OCI-LY7 (cell line): ENCODE results near the gene RIC1. TPM values are rescaled to one million over a fixed set of nuclear protein-coding genes. Genes with fewer than 3 reads are reported as not detected.
"Not testable (repeated sequence)": the region's sequence is repeated elsewhere in the genome, so short reads cannot be mapped to it uniquely, and the experiment has no call there.

ENCODE experiments used
- BruUV-seq: library from RNA; stranded (reverse); fragments of 400-500 nt; replicated peaks from 2 replicates; lab custom pipeline; 2021; lab: Mats Ljungman, UMichigan
- CTCF ChIA-PET: fragments of 300-600 bp; sonication (Branson Sonifier 250); formaldehyde crosslinking; loops from one replicate; lab custom pipeline; 2022; ENCODE audit warnings: antibody characterized with exemption; ENCODE audit not compliant: unreplicated experiment; lab: Charles Lee
- POLR2A ChIA-PET: fragments of 300-600 bp; sonication (Branson Sonifier 250); formaldehyde crosslinking; loops from one replicate; lab custom pipeline; 2022; ENCODE audit warnings: antibody characterized with exemption; lab: Charles Lee
- DNase-seq: peaks from one replicate; pipeline ENCODE4 v3.0.0-alpha.2; 2015; ENCODE audit warnings: low spot score
- H2AFZ ChIP-seq: fragments of 200-600 bp; sonication (generic), shearing (Covaris generic); 2 replicates; pipeline ENCODE4 v1.6.1; 2014; ENCODE audit warnings: mild to moderate bottlenecking, antibody characterized with exemption, low read length, moderate library complexity
- H3K27ac ChIP-seq: fragments of 200-600 bp; sonication (generic); 2 replicates; pipeline ENCODE4 v1.5.1; 2014; ENCODE audit warnings: mixed run types, low read depth, mild to moderate bottlenecking, moderate library complexity, low read length, inconsistent platforms; ENCODE audit not compliant: poor library complexity, severe bottlenecking
- H3K36me3 ChIP-seq: fragments of 200-600 bp; sonication (generic); 2 replicates; pipeline ENCODE4 v1.6.1; 2014; ENCODE audit warnings: mild to moderate bottlenecking, antibody characterized with exemption, low read length, moderate library complexity, mixed read lengths; ENCODE audit not compliant: insufficient read depth
- H3K4me1 ChIP-seq: fragments of 200-600 bp; sonication (generic); 2 replicates; pipeline ENCODE4 v1.5.1; 2014; ENCODE audit warnings: mild to moderate bottlenecking, low read length; ENCODE audit not compliant: insufficient read depth, poor library complexity, severe bottlenecking
- H3K4me2 ChIP-seq: fragments of 200-600 bp; sonication (generic); 2 replicates; pipeline ENCODE4 v1.6.1; 2014; ENCODE audit warnings: mild to moderate bottlenecking, low read length
- H3K4me3 ChIP-seq: fragments of 200-600 bp; sonication (generic); 2 replicates; pipeline ENCODE4 v1.5.1; 2014; ENCODE audit warnings: mild to moderate bottlenecking, low read depth, low read length; ENCODE audit not compliant: poor library complexity, severe bottlenecking
- H3K79me2 ChIP-seq: fragments of 200-600 bp; sonication (generic); 2 replicates; pipeline ENCODE4 v1.6.1; 2016; ENCODE audit warnings: low read depth, mild to moderate bottlenecking, low read length, moderate library complexity, mixed read lengths; ENCODE audit not compliant: insufficient read depth
- H3K9me2 ChIP-seq: fragments of 200-600 bp; sonication (generic); 2 replicates; pipeline ENCODE4 v1.6.1; 2016; ENCODE audit warnings: mild to moderate bottlenecking, low read length, mixed read lengths; ENCODE audit not compliant: insufficient read depth
- H3K9me3 ChIP-seq: fragments of 200-600 bp; sonication (generic); 2 replicates; pipeline ENCODE4 v1.6.1; 2014; ENCODE audit warnings: mild to moderate bottlenecking, mixed run types, low read length, mixed read lengths
- H4K20me1 ChIP-seq: fragments of 200-600 bp; sonication (generic); 2 replicates; pipeline ENCODE4 v1.6.1; 2014; ENCODE audit warnings: mild to moderate bottlenecking, antibody characterized with exemption, low read length, moderate library complexity, mixed read lengths; ENCODE audit not compliant: insufficient read depth
- EZH2phosphoT487 ChIP-seq: fragments of 200-600 bp; sonication (generic); IDR thresholded peaks from 2 replicates; pipeline ENCODE4 v1.6.1; 2018; ENCODE audit warnings: low read depth, borderline replicate concordance, mild to moderate bottlenecking, mixed run types, antibody characterized with exemption, low read length, moderate library complexity, mixed read lengths
- intact Hi-C: fragments of 100-400 bp; cut with micrococcal nuclease; formaldehyde crosslinking; loops from one replicate; pipeline ENCODE4 v1.10.0; 2022; ENCODE audit not compliant: unreplicated experiment
- total RNA-seq, 2 experiments: library from RNA; depleted of rRNA in 1 of 2; stranded (reverse); fragments of >200 nt in 1 of 2; shearing (Covaris generic) in 1 of 2; gene quantifications; 2 replicates each; pipeline ENCODE4 v1.2.3, GENCODE V29; 2014 to 2022
- TF ChIP-seq, protein P1 (sequence below): fragments of 200-600 bp; sonication (generic); conservative IDR thresholded peaks from 2 replicates; pipeline ENCODE4 v1.5.1; 2014; ENCODE audit warnings: mild to moderate bottlenecking, antibody characterized with exemption, low read length, moderate library complexity, mixed read lengths

RIC1 gene
- total RNA-seq, 2 experiments from 2014 or later = 77.0 to 84.6 TPM

DNA sequence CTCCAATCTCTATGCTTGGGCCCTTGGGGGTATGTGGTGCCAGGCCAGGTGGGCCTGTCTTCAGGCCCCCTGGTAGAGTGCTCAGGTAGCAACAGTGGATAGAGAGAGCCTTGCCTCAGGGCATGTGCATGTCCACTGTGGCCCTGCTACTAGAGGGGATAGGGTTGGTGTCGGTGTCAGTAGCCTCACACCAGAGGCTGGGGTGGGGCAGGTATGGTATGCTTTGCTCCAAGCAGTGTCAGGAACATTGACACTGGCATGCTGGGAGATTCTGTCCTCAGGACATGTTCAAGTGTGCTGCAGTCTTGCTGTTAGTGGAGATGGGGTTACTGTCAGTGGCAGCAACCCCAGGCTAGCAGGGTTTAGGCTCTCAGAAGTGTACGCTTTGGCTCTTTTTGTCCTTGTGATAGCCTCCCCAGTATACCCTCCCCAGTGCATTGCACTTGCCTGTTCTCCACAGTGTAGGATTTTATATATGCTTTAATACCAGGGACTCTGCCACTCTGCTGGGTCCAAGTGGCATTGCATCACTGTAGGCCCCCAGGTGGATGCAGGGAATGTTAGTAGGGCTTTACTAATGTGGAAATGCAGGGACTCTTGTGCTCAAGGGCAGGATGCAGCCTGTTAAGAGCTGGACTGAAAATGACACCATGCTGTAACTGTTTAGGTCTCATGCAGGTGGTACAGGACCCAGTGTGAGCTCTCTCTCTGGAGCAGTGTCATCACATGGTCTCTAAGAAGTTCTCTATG lies 21.6 kb downstream of the RIC1 start:
- H3K79me2 ChIP-seq = peaks cover 100% of the 10 kb centered on the region
- peaks cover 7% of the 10 kb centered on the region; the same call in 1 of the 2 replicates for H4K20me1 ChIP-seq
- H3K36me3 ChIP-seq = peaks cover 75% of the 10 kb centered on the region
- H3K9me2 ChIP-seq = no peaks in the 10 kb centered on the region
- peaks cover 47% of the 10 kb centered on the region for H3K9me3 ChIP-seq
- no peak overlapping the region for H3K27ac ChIP-seq
- no peak for DNase-seq
- no peak overlapping the region for H2AFZ ChIP-seq
- POLR2A ChIA-PET = interaction anchor here (0.6 to 0.7 kb wide), 2 partner anchors 16 to 52 kb away, joined by 3 to 6 read pairs; no protein-coding TSS in a partner anchor
- intact Hi-C loops = no loop called here
- H3K4me3 ChIP-seq = no peak overlapping the region
- no TSS peak for BruUV-seq
- no peak overlapping the region for H3K4me2 ChIP-seq
- CTCF ChIA-PET = no interaction called here
- TF ChIP-seq EZH2phosphoT487 = no peak
- TF ChIP-seq, protein P1, sequence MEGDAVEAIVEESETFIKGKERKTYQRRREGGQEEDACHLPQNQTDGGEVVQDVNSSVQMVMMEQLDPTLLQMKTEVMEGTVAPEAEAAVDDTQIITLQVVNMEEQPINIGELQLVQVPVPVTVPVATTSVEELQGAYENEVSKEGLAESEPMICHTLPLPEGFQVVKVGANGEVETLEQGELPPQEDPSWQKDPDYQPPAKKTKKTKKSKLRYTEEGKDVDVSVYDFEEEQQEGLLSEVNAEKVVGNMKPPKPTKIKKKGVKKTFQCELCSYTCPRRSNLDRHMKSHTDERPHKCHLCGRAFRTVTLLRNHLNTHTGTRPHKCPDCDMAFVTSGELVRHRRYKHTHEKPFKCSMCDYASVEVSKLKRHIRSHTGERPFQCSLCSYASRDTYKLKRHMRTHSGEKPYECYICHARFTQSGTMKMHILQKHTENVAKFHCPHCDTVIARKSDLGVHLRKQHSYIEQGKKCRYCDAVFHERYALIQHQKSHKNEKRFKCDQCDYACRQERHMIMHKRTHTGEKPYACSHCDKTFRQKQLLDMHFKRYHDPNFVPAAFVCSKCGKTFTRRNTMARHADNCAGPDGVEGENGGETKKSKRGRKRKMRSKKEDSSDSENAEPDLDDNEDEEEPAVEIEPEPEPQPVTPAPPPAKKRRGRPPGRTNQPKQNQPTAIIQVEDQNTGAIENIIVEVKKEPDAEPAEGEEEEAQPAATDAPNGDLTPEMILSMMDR = no peak
- H3K4me1 ChIP-seq = no peaks in the 10 kb centered on the region

DNA sequence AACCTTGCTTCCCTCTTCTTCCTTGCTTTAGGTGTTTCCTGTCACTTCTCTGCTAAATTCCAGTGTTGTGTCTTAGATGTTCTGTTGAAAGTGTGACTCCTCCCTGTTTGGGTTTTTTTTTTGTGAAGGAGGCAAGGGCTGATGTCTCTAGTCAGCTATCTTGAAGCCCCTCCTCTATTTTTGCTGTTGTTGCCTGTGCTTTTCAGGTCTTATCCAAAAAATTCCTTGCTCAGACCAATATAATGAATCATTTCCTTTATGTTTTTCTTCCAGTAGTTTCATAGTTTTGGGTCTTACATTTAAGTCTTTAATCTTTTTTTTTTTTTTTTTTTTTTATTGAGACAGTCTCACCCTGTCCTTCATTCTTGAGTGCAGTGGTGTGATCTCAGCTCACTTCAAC lies 22.3 kb downstream of the RIC1 start:
- Histone ChIP-seq H2AFZ (no peak overlapping the region), H3K4me3 (no peak overlapping the region), H3K27ac (no peak overlapping the region), H3K79me2 (peaks cover 100% of the 10 kb centered on the region), H3K4me2 (no peak overlapping the region), H3K9me3 (peaks cover 47% of the 10 kb centered on the region), H3K36me3 (peaks cover 74% of the 10 kb centered on the region), H4K20me1 (peaks cover 5% of the 10 kb centered on the region; the same call in 1 of the 2 replicates), H3K9me2 (no peaks in the 10 kb centered on the region), H3K4me1 (no peaks in the 10 kb centered on the region)
- no peak for DNase-seq
- POLR2A ChIA-PET = interaction anchor here (0.6 to 0.7 kb wide), 4 partner anchors 15 to 51 kb away, joined by 3 to 6 read pairs (median 4); no protein-coding TSS in a partner anchor
- BruUV-seq = no TSS peak
- CTCF ChIA-PET = no interaction called here
- no peak for TF ChIP-seq EZH2phosphoT487
- intact Hi-C loops = no loop called here

DNA sequence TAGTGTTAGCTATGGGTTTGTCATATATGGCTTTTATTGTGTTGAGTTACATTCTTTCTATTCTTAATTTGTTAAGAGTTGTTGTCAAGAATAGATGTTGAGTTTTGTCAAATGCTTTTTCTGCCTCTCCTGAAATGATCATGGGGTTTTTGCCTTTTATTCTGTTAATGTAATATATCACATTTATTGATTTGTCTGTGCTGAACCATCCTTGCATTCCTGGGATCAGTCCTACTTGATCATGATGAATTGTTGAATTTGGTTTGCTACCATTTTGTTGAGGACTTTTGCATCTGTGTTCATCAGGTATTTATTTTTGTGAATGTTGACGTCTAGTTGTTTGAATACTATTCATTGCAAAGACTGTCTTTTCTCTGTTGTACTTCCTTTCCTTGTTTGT lies 23.9 kb downstream of the RIC1 start:
- intact Hi-C loops = no loop called here
- Histone ChIP-seq H3K4me3 (no peak overlapping the region), H3K36me3 (peaks cover 76% of the 10 kb centered on the region), H3K4me2 (no peak overlapping the region), H2AFZ (no peak overlapping the region), H3K9me2 (no peaks in the 10 kb centered on the region), H3K79me2 (peaks cover 100% of the 10 kb centered on the region), H3K4me1 (peaks cover 5% of the 10 kb centered on the region), H3K27ac (no peak overlapping the region), H3K9me3 (peaks cover 39% of the 10 kb centered on the region), H4K20me1 (peaks cover 4% of the 10 kb centered on the region; the same call in 1 of the 2 replicates)
- TF ChIP-seq, protein P1 = no peak
- no peak for TF ChIP-seq EZH2phosphoT487
- ChIA-PET CTCF (no interaction called here), POLR2A (interaction anchor here (2.2 kb wide), 1 partner anchor 12 kb away, joined by 5 read pairs; no protein-coding TSS in a partner anchor)
- BruUV-seq = no TSS peak
- DNase-seq = no peak

DNA sequence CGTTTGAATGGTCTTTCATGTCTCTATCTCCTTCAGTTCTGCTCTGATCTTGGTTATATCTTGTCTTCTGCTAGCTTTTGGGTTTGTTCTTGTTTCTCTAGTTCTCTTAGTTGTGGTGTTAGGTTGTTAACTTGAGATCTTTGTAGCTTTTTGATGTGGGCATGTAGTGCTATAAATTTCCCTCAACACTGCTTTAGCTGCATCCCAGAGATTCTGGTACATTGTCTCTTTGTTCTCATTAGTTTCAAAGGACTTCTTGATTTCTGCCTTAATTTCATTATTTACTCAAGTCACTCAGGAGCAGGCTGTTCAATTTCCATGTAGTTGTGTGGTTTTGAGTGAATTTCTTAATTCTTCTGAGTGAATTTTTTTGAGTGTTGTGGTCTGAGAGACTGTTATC lies 33.9 kb downstream of the RIC1 start:
- Histone ChIP-seq H3K79me2 (peaks cover 100% of the 10 kb centered on the region), H3K36me3 (peaks cover 99% of the 10 kb centered on the region), H3K9me3 (peaks cover 45% of the 10 kb centered on the region)
- H3K27ac ChIP-seq, BruUV-seq, H3K4me1 ChIP-seq, H3K4me2 ChIP-seq, intact Hi-C loops, H2AFZ ChIP-seq, H4K20me1 ChIP-seq, DNase-seq, H3K4me3 ChIP-seq, CTCF ChIA-PET, H3K9me2 ChIP-seq: not testable (repeated sequence)
- POLR2A ChIA-PET = interaction anchor here (0.6 to 0.9 kb wide), 2 partner anchors 38 to 131 kb away, joined by 3 read pairs; no protein-coding TSS in a partner anchor
